AG09309 (cell line): ENCODE results near the gene KRTAP13-1.

ENCODE experiments used
- DNase-seq: peaks from one replicate; pipeline ENCODE4 v3.0.0-alpha.2; 2010; ENCODE audit warnings: low read depth
- H3K4me3 ChIP-seq: 2 replicates; pipeline ENCODE4 v1.5.1; 2011; ENCODE audit warnings: mild to moderate bottlenecking, low read depth, low read length, moderate library complexity; ENCODE audit not compliant: control insufficient read depth
- TF ChIP-seq, protein P1 (sequence below): IDR thresholded peaks from 2 replicates; pipeline ENCODE4 v1.5.1; 2011; ENCODE audit warnings: mild to moderate bottlenecking, low read depth, low read length, inconsistent platforms; ENCODE audit not compliant: insufficient read depth, control insufficient read depth; ENCODE audit errors: missing control alignments

KRTAP13-1 gene

DNA sequence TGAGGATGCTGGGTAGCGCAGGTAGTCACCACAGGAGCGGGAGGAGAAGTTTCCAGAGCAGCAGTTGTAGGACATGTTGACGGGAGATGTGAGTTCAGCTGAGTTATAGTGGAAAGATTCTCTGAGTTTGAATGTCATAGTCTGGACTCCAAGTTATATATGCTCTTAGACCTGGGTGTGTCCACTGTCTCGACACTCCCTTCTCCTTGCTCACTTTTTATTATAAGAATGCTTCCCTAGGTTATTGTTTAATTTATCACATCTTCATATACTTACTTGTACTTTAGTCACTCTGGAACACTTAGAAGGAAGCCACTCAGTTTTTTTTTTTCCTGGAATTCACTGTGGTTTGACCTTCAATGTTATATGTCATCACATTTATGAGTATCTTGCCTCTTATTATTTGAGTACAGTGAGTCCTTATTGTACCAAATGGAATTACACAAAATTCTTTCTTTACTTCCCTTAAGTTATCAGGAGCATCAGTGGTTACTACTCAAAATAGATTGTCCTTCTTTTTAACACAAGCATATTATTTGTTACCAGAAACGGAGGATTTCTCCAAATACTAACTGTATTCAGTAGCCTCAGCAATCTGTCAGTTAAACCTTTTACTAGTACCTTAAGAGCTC, 23.6 kb upstream of the KRTAP13-1 start, which contains the start of gene KRTAP13-2:
Gene KRTAP13-2 (minus strand): TSS at position 133 of the 632 bp plus-strand sequence. CDS start 58 bp downstream, at position 75.
- no peak within 1 kb of the TSS for H3K4me3 ChIP-seq
- TF ChIP-seq, protein P1, sequence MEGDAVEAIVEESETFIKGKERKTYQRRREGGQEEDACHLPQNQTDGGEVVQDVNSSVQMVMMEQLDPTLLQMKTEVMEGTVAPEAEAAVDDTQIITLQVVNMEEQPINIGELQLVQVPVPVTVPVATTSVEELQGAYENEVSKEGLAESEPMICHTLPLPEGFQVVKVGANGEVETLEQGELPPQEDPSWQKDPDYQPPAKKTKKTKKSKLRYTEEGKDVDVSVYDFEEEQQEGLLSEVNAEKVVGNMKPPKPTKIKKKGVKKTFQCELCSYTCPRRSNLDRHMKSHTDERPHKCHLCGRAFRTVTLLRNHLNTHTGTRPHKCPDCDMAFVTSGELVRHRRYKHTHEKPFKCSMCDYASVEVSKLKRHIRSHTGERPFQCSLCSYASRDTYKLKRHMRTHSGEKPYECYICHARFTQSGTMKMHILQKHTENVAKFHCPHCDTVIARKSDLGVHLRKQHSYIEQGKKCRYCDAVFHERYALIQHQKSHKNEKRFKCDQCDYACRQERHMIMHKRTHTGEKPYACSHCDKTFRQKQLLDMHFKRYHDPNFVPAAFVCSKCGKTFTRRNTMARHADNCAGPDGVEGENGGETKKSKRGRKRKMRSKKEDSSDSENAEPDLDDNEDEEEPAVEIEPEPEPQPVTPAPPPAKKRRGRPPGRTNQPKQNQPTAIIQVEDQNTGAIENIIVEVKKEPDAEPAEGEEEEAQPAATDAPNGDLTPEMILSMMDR: no peak
- DNase-seq: no peak

DNA sequence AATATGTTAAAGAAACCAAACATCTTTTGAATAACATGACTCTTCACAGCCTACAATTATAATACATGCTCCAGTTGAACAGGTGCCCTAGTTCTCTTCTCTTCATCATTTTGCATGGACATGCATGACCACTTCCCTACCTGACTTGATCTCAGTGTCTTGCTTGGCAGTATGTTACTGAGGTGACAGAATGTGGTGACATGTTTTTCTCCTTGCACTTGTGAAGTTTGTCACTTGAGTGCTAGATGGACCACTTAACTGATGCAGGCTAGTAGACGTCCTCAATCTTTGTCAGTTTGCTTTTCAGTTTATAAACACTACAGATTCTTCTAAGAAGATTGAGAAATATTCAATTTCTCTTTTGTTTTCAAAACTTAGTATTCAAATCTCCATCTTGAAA, 13.6 kb upstream of the KRTAP13-1 start:
- TF ChIP-seq, protein P1: no peak
- DNase-seq: no peak
- H3K4me3 ChIP-seq: no peak overlapping the region

GRCh38 chr21:30391492-30392025, 4.3 kb upstream of the KRTAP13-1 start:
- no peak for DNase-seq
- TF ChIP-seq, protein P1: no peak
- H3K4me3 ChIP-seq: no peak overlapping the region

GRCh38 chr21:30408782-30409494, 13.1 kb downstream of the KRTAP13-1 start:
- TF ChIP-seq, protein P1: no peak
- no peak for DNase-seq
- no peak overlapping the region for H3K4me3 ChIP-seq

GRCh38 chr21:30415993-30416392, 20.2 kb downstream of the KRTAP13-1 start:
- no peak overlapping the region for H3K4me3 ChIP-seq
- DNase-seq: no peak
- TF ChIP-seq, protein P1: no peak

- DNase-seq: no peak
- TF ChIP-seq, protein P1: no peak
- H3K4me3 ChIP-seq: no peak within 1 kb of the TSS
Measured at GRCh38 chr21:30425826-30426225, 30.0 kb downstream of the KRTAP13-1 start, which contains the start of gene KRTAP13-3. TSS of gene KRTAP13-3 (minus strand) at chr21:30425926. CDS start at chr21:30425912, 14 bp downstream.
